MM.1S (cell line): ENCODE data around the gene TTLL9.

Experiments used
- DNase-seq: peaks from one replicate; pipeline ENCODE4 v3.0.0-alpha.2; 2015
- H2AFZ ChIP-seq: fragments of 300-600 bp; sonication (generic); 2 replicates; pipeline ENCODE4 v1.6.0; 2016; ENCODE audit warnings: antibody characterized with exemption, low read length
- H3F3A ChIP-seq: fragments of 300-600 bp; sonication (generic); 2 replicates; pipeline ENCODE4 v1.6.1; 2016; ENCODE audit warnings: mild to moderate bottlenecking, antibody characterized with exemption, low read length, moderate library complexity, mixed read lengths; ENCODE audit not compliant: insufficient read depth
- H3K27ac ChIP-seq: fragments of 300-600 bp; sonication (generic); 2 replicates; pipeline ENCODE4 v1.5.1; 2016; ENCODE audit warnings: mild to moderate bottlenecking, low read length
- H3K27me3 ChIP-seq: fragments of 300-600 bp; sonication (generic); replicated peaks from 2 replicates; pipeline ENCODE4 v1.6.0; 2016; ENCODE audit warnings: low read length; ENCODE audit not compliant: insufficient read depth
- H3K36me3 ChIP-seq: fragments of 300-600 bp; sonication (generic); replicated peaks from 2 replicates; pipeline ENCODE4 v1.6.1; 2016; ENCODE audit warnings: mild to moderate bottlenecking, low read length, mixed read lengths; ENCODE audit not compliant: insufficient read depth
- H3K4me1 ChIP-seq: fragments of 300-600 bp; sonication (generic); 2 replicates; pipeline ENCODE4 v1.6.1; 2016; ENCODE audit warnings: low read length, mixed read lengths
- H3K4me2 ChIP-seq: fragments of 300-600 bp; sonication (generic); 2 replicates; pipeline ENCODE4 v1.6.0; 2016; ENCODE audit warnings: low read depth, low read length
- H3K4me3 ChIP-seq: fragments of 300-600 bp; sonication (generic); 2 replicates; pipeline ENCODE4 v1.5.1; 2016; ENCODE audit warnings: low read length, mixed read lengths
- H3K79me2 ChIP-seq: fragments of 300-600 bp; sonication (generic); 2 replicates; pipeline ENCODE4 v1.6.1; 2016; ENCODE audit warnings: mixed run types, low read length, mixed read lengths
- H3K9ac ChIP-seq: fragments of 300-600 bp; sonication (generic); 2 replicates; pipeline ENCODE4 v1.6.1; 2016; ENCODE audit warnings: low read length, mixed read lengths
- H3K9me2 ChIP-seq: fragments of 300-600 bp; sonication (generic); replicated peaks from 2 replicates; pipeline ENCODE4 v1.6.1; 2016; ENCODE audit warnings: mild to moderate bottlenecking, low read length, mixed read lengths; ENCODE audit not compliant: insufficient read depth
- H3K9me3 ChIP-seq: fragments of 300-600 bp; sonication (generic); replicated peaks from 2 replicates; pipeline ENCODE4 v1.6.1; 2016; ENCODE audit warnings: mild to moderate bottlenecking, low read length, mixed read lengths; ENCODE audit not compliant: insufficient read depth
- H4K20me1 ChIP-seq: fragments of 300-600 bp; sonication (generic); 2 replicates; pipeline ENCODE4 v1.6.1; 2016; ENCODE audit warnings: mild to moderate bottlenecking, low read length, moderate library complexity, mixed read lengths; ENCODE audit not compliant: insufficient read depth
- EZH2 ChIP-seq: fragments of 300-600 bp; sonication (generic); optimal IDR thresholded peaks from 2 replicates; pipeline ENCODE3; 2017; ENCODE audit warnings: low read depth, mild to moderate bottlenecking, antibody characterized with exemption, low read length, mixed read lengths
- EZH2phosphoT487 ChIP-seq: fragments of 300-600 bp; sonication (generic); IDR thresholded peaks from 2 replicates; pipeline ENCODE4 v1.6.1; 2018; ENCODE audit warnings: antibody characterized with exemption, low read length
- TF ChIP-seq, protein P1 (sequence below): fragments of 300-600 bp; sonication (generic); IDR thresholded peaks from 2 replicates; pipeline ENCODE4 v1.5.1; 2016; ENCODE audit warnings: antibody characterized with exemption, low read length, mixed read lengths

The TTLL9 gene

DNA sequence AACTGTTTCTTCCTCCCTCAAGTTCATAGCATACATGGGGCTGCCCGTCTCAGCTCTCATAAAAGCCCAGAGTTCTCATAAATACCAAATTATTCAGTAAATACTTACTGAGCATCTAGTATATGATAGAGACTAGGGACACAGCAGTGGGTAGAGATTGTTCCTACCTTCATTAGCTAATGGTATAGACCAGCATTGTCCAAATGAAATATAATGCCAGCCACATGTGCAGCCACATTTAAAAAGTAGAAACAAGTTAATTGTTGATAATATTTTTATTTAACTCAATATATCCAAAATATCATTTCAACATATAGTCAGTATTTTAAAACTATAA lies 1.2 kb downstream of the TTLL9 start:
- Histone ChIP-seq H2AFZ (no peak overlapping the region), H3K4me1 (no peaks in the 10 kb centered on the region), H3F3A (no peaks in the 10 kb centered on the region), H3K79me2 (no peaks in the 10 kb centered on the region), H3K9me3 (no peaks in the 10 kb centered on the region), H3K9ac (no peak overlapping the region), H3K4me2 (no peak overlapping the region), H3K4me3 (no peak overlapping the region), H3K36me3 (no peaks in the 10 kb centered on the region), H3K27ac (no peak overlapping the region), H4K20me1 (no peaks in the 10 kb centered on the region), H3K27me3 (peaks cover 90% of the 10 kb centered on the region), H3K9me2 (no peaks in the 10 kb centered on the region)
- TF ChIP-seq EZH2phosphoT487 (no peak), EZH2 (no peak)
- TF ChIP-seq, protein P1, sequence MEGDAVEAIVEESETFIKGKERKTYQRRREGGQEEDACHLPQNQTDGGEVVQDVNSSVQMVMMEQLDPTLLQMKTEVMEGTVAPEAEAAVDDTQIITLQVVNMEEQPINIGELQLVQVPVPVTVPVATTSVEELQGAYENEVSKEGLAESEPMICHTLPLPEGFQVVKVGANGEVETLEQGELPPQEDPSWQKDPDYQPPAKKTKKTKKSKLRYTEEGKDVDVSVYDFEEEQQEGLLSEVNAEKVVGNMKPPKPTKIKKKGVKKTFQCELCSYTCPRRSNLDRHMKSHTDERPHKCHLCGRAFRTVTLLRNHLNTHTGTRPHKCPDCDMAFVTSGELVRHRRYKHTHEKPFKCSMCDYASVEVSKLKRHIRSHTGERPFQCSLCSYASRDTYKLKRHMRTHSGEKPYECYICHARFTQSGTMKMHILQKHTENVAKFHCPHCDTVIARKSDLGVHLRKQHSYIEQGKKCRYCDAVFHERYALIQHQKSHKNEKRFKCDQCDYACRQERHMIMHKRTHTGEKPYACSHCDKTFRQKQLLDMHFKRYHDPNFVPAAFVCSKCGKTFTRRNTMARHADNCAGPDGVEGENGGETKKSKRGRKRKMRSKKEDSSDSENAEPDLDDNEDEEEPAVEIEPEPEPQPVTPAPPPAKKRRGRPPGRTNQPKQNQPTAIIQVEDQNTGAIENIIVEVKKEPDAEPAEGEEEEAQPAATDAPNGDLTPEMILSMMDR = no peak
- DNase-seq = no peak

DNA sequence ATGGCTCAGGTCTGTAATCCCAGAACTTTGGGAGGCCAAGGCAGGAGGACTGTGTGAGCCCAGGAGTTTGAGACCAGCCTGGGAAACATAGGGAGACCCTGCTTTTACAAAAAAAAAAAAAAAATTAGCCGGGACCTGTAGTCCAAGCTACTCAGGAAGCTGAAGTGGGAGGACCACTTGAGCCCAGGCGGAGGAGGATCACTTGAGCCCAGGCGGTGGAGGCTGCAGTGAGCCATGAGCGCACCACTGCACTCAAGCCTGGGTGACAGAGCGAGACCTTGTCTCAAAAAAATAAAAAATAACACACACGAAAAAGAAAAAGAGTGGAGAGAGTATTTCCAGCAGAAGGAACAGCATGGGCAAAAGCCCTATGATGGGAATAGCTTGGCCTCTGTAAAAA lies 2.0 kb downstream of the TTLL9 start:
- peaks cover 90% of the 10 kb centered on the region for H3K27me3 ChIP-seq
- H3K27ac ChIP-seq = no peak overlapping the region
- no peaks in the 10 kb centered on the region for H3K9me2 ChIP-seq
- no peak overlapping the region for H2AFZ ChIP-seq
- TF ChIP-seq EZH2phosphoT487 = no peak
- TF ChIP-seq EZH2 = no peak
- TF ChIP-seq, protein P1 = no peak
- no peak for DNase-seq
- H3K9me3 ChIP-seq = no peaks in the 10 kb centered on the region
- H3K9ac ChIP-seq = no peak overlapping the region
- no peaks in the 10 kb centered on the region for H3K36me3 ChIP-seq
- H3K4me3 ChIP-seq = no peak overlapping the region
- no peaks in the 10 kb centered on the region for H3F3A ChIP-seq
- no peaks in the 10 kb centered on the region for H3K79me2 ChIP-seq
- H4K20me1 ChIP-seq = no peaks in the 10 kb centered on the region
- H3K4me2 ChIP-seq = no peak overlapping the region
- no peaks in the 10 kb centered on the region for H3K4me1 ChIP-seq

DNA sequence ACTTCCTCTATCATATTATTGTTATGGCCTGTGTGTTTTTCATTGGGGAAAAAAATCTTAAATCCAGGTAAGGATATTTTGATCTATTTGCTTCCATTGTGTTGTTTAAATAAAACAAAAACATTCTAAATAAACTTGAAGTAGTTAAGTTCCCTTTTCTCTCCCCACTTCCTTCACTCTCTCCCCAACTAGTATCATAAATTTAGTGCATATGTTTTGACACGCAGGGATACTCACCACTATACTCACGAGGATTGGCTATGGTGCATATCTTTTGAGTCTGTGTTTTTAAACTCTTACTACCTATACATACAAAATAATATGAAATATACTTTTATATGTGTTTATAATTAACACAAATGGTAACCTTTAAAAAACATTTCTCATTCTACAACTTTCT lies 5.2 kb downstream of the TTLL9 start:
- Histone ChIP-seq H3K79me2 (no peaks in the 10 kb centered on the region), H3K4me1 (no peaks in the 10 kb centered on the region), H3K9me2 (no peaks in the 10 kb centered on the region), H2AFZ (no peak overlapping the region), H3K27ac (no peak overlapping the region), H3K27me3 (peaks cover 81% of the 10 kb centered on the region), H3F3A (no peaks in the 10 kb centered on the region), H3K9me3 (no peaks in the 10 kb centered on the region), H4K20me1 (no peaks in the 10 kb centered on the region), H3K4me3 (no peak overlapping the region), H3K4me2 (no peak overlapping the region), H3K9ac (no peak overlapping the region), H3K36me3 (no peaks in the 10 kb centered on the region)
- DNase-seq = no peak
- no peak for TF ChIP-seq EZH2phosphoT487

DNA sequence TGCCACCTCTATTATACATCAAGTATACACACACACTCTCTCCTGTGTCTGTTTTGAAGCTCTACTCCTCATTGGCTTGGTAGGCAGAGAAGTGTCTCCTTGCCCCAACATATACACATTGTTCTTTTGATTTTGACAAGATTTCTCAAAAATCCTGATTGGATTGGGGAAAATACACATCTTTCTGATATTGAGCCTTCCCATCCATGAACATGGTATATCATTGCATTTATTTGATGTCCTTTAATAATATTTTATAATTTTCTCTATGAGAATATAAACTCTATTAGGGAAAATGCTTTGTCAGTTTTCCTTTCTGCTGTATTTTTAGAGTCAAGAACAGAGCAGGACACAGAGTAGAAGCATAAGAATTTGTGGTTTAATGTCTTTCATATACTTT lies 7.2 kb downstream of the TTLL9 start:
- H3K9me3 ChIP-seq = no peaks in the 10 kb centered on the region
- H3K36me3 ChIP-seq = no peaks in the 10 kb centered on the region
- H3K27me3 ChIP-seq = peaks cover 81% of the 10 kb centered on the region
- H3K9me2 ChIP-seq = no peaks in the 10 kb centered on the region
- no peaks in the 10 kb centered on the region for H3F3A ChIP-seq
- no peak overlapping the region for H3K4me2 ChIP-seq
- H4K20me1 ChIP-seq = no peaks in the 10 kb centered on the region
- H2AFZ ChIP-seq = no peak overlapping the region
- no peak for DNase-seq
- no peak overlapping the region for H3K4me3 ChIP-seq
- no peaks in the 10 kb centered on the region for H3K4me1 ChIP-seq
- H3K79me2 ChIP-seq = no peaks in the 10 kb centered on the region
- no peak overlapping the region for H3K9ac ChIP-seq
- TF ChIP-seq EZH2 (no peak), EZH2phosphoT487 (no peak)
- TF ChIP-seq, protein P1 = no peak
- H3K27ac ChIP-seq = no peak overlapping the region
